Measurements from ENCODE around the gene SPINK1.

SPINK1 gene

DNA sequence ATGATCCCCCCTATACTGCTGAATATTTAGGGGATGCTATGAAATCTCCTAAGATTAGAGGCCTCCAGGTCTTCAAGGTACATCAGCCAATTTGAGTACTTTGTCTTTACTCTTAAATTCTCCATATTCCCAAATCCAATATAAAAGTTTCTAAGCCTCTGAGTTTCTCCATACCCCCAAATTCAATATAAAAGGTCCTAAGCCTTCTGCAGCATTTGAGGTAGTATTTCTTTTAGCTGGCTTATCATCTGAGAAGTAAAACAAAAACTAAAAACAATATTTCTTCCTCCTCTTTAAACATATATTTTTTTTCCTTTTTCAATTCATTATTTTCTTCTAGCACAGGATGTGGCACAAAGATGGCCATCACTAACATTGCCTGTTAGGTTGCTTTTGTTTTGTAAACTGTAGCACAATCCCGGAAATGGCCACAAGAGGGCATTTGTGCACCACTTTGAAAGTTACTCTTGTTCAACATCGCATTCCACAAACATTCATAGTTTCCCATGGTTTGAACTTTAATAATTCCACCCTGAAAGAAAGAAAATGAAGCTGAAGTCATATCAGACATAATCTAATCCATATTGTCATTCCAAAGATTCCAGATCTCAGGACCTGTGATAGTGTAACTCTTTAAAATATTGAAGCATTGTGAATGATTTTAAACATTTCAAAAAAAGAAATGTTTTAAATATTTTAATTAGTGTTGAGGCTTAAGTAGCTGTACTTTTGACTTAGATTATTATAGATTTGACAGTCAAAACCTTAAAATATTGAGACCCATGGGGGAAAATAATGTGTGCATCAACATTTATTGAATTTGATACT lies 26.0 kb upstream of the SPINK1 start:
- peak; percentile 78 for DNase-seq (ENCODE audit: low read depth)
- TF ChIP-seq, protein P1, sequence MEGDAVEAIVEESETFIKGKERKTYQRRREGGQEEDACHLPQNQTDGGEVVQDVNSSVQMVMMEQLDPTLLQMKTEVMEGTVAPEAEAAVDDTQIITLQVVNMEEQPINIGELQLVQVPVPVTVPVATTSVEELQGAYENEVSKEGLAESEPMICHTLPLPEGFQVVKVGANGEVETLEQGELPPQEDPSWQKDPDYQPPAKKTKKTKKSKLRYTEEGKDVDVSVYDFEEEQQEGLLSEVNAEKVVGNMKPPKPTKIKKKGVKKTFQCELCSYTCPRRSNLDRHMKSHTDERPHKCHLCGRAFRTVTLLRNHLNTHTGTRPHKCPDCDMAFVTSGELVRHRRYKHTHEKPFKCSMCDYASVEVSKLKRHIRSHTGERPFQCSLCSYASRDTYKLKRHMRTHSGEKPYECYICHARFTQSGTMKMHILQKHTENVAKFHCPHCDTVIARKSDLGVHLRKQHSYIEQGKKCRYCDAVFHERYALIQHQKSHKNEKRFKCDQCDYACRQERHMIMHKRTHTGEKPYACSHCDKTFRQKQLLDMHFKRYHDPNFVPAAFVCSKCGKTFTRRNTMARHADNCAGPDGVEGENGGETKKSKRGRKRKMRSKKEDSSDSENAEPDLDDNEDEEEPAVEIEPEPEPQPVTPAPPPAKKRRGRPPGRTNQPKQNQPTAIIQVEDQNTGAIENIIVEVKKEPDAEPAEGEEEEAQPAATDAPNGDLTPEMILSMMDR (IDR thresholded peaks at IDR 0.05; ENCODE audit: low read length, missing control alignments) = peak; percentile 91
- H3K4me3 ChIP-seq (replicated peaks; ENCODE audit: low read depth, low read length) = no peak overlapping the region

DNA sequence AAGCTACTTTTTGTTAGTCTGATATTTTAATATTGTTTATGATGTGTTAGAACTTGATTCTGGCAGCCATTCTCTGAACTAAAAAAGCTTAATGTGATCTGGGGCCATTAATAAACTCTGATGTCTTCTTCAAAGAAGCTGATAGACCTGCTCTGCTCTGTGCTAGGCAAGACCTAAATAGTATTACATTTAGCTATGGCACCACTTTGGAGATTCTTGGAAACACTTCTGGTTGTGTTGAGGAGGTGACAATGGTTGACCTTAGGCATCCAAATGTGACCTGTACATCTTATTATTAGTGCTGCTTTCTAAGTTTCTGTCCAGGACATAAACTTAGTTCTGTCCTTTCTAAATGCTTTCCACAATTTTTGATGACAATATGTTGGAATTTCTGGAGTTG lies 25.3 kb upstream of the SPINK1 start:
- DNase-seq (ENCODE audit: low read depth) = no peak
- H3K4me3 ChIP-seq (replicated peaks; ENCODE audit: low read depth, low read length) = no peak overlapping the region
- TF ChIP-seq, protein P1 (IDR thresholded peaks at IDR 0.05; ENCODE audit: low read length, missing control alignments) = no peak

DNA sequence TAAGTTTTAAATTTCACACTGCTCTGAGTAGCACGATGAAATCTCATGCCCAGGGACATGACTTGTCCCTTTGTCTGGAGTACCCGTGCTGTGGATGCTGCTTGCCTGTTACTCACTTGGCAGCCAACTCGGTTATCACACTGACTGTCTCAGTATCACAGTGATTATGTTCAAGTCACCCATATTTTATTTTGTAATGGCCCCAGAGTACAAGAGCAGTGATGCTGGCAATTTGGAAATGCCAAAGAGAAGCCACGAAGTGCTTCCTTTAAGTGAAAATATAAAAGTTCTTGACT lies 24.3 kb upstream of the SPINK1 start:
- TF ChIP-seq, protein P1 (IDR thresholded peaks at IDR 0.05; ENCODE audit: low read length, missing control alignments) = no peak
- DNase-seq (ENCODE audit: low read depth) = no peak
- H3K4me3 ChIP-seq (replicated peaks; ENCODE audit: low read depth, low read length) = no peak overlapping the region

DNA sequence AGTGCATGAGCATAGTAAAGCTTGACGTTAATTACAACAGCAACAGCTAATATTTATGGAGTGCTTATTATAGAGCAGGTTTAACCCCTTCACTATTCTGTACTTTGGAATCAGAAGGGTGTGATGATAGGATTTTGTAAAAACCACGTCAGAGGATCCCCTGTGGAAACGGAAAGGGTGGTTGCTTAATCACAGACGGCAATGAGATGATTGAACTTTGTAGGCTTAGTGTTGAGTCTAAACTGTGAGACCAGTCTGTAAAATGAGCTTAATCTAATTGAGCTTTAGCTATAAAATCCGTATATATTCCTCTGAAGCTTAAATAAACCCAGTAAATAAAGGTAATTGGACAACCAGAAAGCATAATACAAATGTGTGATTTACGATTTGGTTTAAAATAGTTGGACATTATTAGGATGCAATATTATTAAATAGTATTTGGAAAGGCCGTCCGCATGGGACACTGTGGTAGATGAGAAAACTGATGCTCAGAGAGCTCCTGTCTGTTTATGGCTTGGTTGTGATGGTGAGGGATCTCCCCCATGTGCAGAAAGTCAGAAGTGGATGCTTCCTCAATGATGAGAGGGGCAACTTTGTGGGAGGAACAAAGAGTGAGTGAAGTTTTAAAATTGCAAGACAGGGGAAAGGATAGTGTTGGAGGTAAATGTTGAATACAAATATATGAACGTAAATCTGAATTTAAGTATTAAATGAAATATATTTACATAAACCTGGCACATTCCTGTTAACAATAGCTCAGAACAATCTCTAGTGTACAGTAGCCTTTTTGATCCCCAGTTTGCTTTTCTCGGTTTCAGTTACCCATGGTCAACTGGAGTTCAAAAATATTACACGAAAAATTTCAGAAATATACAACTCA lies 23.7 kb upstream of the SPINK1 start:
- TF ChIP-seq, protein P1 (IDR thresholded peaks at IDR 0.05; ENCODE audit: low read length, missing control alignments) = no peak
- no peak for DNase-seq (ENCODE audit: low read depth)
- no peak overlapping the region for H3K4me3 ChIP-seq (replicated peaks; ENCODE audit: low read depth, low read length)

DNA sequence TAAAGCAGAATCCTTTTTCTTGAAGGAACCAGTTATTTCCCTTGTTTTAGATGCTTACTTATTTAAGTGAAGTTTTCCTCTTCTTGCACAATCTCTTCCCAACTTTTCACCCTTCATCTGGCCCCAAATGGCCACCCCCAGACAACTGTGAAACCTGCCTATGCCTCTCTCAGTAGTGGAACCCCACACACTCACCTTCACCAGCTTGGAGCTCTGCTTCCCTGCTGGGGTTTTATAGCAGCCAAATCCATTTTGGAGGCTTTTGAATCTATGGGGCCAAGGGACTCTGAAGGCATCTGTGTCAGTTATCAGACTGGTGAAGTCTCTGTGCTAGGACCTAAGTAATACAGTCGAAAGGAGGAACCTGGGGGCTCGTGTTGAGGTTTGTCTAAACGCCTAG lies 22.9 kb upstream of the SPINK1 start:
- H3K4me3 ChIP-seq (replicated peaks; ENCODE audit: low read depth, low read length) = no peak overlapping the region
- no peak for DNase-seq (ENCODE audit: low read depth)
- TF ChIP-seq, protein P1 (IDR thresholded peaks at IDR 0.05; ENCODE audit: low read length, missing control alignments) = no peak

DNA sequence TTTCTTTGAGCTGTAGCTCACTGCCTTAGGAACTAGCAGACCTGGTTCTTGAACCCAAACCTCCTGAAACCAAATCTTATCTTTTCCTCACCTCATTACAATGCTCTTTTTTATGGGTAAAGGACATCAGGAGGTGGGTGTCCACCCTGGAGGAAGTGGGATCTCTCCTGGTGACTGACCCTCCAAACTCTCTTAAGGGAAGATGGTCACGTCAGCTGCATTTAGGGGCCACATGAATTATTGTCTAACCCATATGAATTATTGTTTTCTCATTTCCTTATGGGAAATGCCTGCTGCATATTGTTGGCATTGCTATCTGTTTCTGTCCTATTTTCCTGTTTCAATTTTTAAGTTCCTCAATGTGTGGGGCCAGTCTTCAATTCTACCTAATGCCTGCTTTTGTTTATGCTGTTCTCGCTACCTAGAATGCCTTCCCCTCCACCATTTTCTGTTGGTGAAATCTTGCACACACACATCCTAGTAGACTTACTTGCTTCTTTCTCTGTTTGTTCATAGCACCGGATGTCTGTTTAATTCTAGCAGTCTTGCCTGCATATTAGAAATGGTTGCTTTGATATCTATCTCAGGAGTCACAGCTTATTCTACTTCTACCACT lies 22.0 kb upstream of the SPINK1 start:
- no peak overlapping the region for H3K4me3 ChIP-seq (replicated peaks; ENCODE audit: low read depth, low read length)
- TF ChIP-seq, protein P1 (IDR thresholded peaks at IDR 0.05; ENCODE audit: low read length, missing control alignments) = no peak
- no peak for DNase-seq (ENCODE audit: low read depth)
